ENCODE measurements around the gene EGFL7.

EGFL7 gene

GRCh38 chr9:136721339-136722092, 58.8 kb downstream of the EGFL7 start:
- no CpG with 5 or more reads among the region's 30 CpGs for WGBS, 2 donors (ENCODE audit: extremely low coverage in 2 of 2, insufficient read length in 2 of 2, insufficient replicate concordance in 1 of 2)
- Histone ChIP-seq H2BK120ac (ENCODE audit: low read depth, low read length) (no peak overlapping the region), H2AK5ac (ENCODE audit: low read depth, low read length) (peak overlapping the region; percentile 63), H3K4me3 (ENCODE audit: low read length in 2 of 2) (no peak overlapping the region), H3K23ac (ENCODE audit: low read depth, low read length, poor library complexity) (peak overlapping the region; percentile 93), H3K79me1 (ENCODE audit: low read depth, low read length) (peaks cover 18% of the 10 kb centered on the region), H2BK12ac (ENCODE audit: low read length) (no peak overlapping the region), H2BK5ac (ENCODE audit: low read length) (peak overlapping the region; percentile 84), H4K91ac (ENCODE audit: low read depth, low read length, poor library complexity) (no peak overlapping the region), H3K18ac (ENCODE audit: low read length) (peak overlapping the region; percentile 57), H2AFZ (ENCODE audit: low read length) (no peak overlapping the region), H3K14ac (ENCODE audit: low read length) (no peak overlapping the region), H3K4ac (ENCODE audit: low read length) (no peak overlapping the region), H3K4me1 (ENCODE audit: control insufficient read depth in 2 of 2, insufficient read depth in 1 of 2, low read depth in 1 of 2, low read length in 2 of 2) (peaks cover 23 to 33% of the 10 kb centered on the region in 2 donors), H3K9me3 (replicated peaks in 1 of 2; ENCODE audit: control insufficient read depth in 2 of 2, insufficient read depth in 1 of 2, low read depth in 1 of 2, low read length in 2 of 2) (no peaks in the 10 kb centered on the region), H2BK15ac (ENCODE audit: low read length) (no peak overlapping the region), H3K27me3 (ENCODE audit: control insufficient read depth in 3 of 3, insufficient read depth in 3 of 3, low read depth in 1 of 3, low read length in 3 of 3) (no peaks in the 10 kb centered on the region), H3K27ac (replicated peaks; ENCODE audit: low read length) (peak overlapping the region; percentile 77), H3K4me2 (ENCODE audit: insufficient read depth, low read length, poor library complexity, severe bottlenecking) (no peak overlapping the region), H3K36me3 (replicated peaks in 1 of 2; ENCODE audit: control insufficient read depth in 2 of 2, insufficient read depth in 2 of 2, low read length in 2 of 2) (peaks cover 39 to 57% of the 10 kb centered on the region in 2 donors), H4K8ac (ENCODE audit: low read depth, low read length) (no peak overlapping the region), H3K9ac (ENCODE audit: low read depth, low read length, poor library complexity) (no peak overlapping the region)
- DNase-seq (ENCODE audit: low spot score), result no peak

Small RNA genes within 50 kb of the gene (small RNA-seq; reads per million reads assigned to genes)
- gene MIR126 (ENCODE audit: insufficient read depth), result 1,414 reads per million, percentile 99 among the genes with 10 or more reads in this experiment

Data from neuronal stem cell (in vitro differentiated cells).